Aorta (tissue), 5 donors: ENCODE results near the gene ANAPC5. TPM values are rescaled to one million over a fixed set of nuclear protein-coding genes. Genes with fewer than 3 reads are reported as not detected.
"Not testable (repeated sequence)": the region's sequence is repeated elsewhere in the genome, so short reads cannot be mapped to it uniquely, and the experiment has no call there.

ENCODE experiments used
- ATAC-seq: fragments of 200-7000 bp; cut with Tn5 transposase; one replicate; pipeline ENCODE4 v1.9.1; 2022; ENCODE audit warnings: moderate library complexity; ENCODE audit not compliant: low FRiP score
- DNase-seq, 2 donors: peaks; one replicate each; pipeline ENCODE4 v3.0.0-alpha.2; 2020
- H3K27ac ChIP-seq, 2 donors: one replicate each; pipeline ENCODE4 v1.5.1; 2013; ENCODE audit warnings: low read length in 2 of 2, mild to moderate bottlenecking in 2 of 2, moderate library complexity in 2 of 2, control low read depth in 1 of 2, inconsistent platforms in 1 of 2, low read depth in 1 of 2
- H3K27me3 ChIP-seq, 2 donors: one replicate each; pipeline ENCODE4 v1.6.1; 2013; ENCODE audit warnings: control low read depth in 1 of 2, low read length in 1 of 2, mild to moderate bottlenecking in 1 of 2, moderate library complexity in 1 of 2; ENCODE audit not compliant: insufficient read depth in 2 of 2, control insufficient read depth in 1 of 2
- H3K36me3 ChIP-seq, 2 donors: one replicate each; pipeline ENCODE4 v1.6.1; 2013; ENCODE audit warnings: control low read depth in 1 of 2, low read length in 1 of 2, mild to moderate bottlenecking in 1 of 2; ENCODE audit not compliant: insufficient read depth in 2 of 2, control insufficient read depth in 1 of 2
- H3K4me1 ChIP-seq, 2 donors: one replicate each; pipeline ENCODE4 v1.6.1; 2013; ENCODE audit warnings: low read length in 2 of 2, control low read depth in 1 of 2, mild to moderate bottlenecking in 1 of 2, moderate library complexity in 1 of 2; ENCODE audit not compliant: insufficient read depth in 2 of 2, control insufficient read depth in 1 of 2
- H3K4me3 ChIP-seq, 2 donors: one replicate each; pipeline ENCODE4 v1.5.1; 2013; ENCODE audit warnings: low read length in 2 of 2, control low read depth in 1 of 2, mild to moderate bottlenecking in 1 of 2
- H3K9me3 ChIP-seq: one replicate; pipeline ENCODE4 v1.6.1; 2013; ENCODE audit warnings: mild to moderate bottlenecking, low read length; ENCODE audit not compliant: control insufficient read depth
- WGBS, 2 donors: extraction: QIAGEN DNeasy Blood & Tissue Kit; methylation state at CpG; one replicate each; pipeline ENCODE4 v1.1.7; 2013; 5-methylcytosine and 5-hydroxymethylcytosine counted together
- intact Hi-C, 2 donors: fragments of 100-400 bp; cut with DNase I; formaldehyde crosslinking; loops; one replicate each; pipeline versions ENCODE4 v1.14.2 to v1.15.0; 2022
- polyA plus RNA-seq, 2 donors: library from polyadenylated mRNA; stranded (reverse); fragments of 200-250 nt; gene quantifications; one replicate each; pipeline ENCODE4 v1.2.3, GENCODE V29; 2013
- total RNA-seq, 2 donors: library from RNA; stranded (reverse); fragmentation: NEBNext Ultra II Directional; extraction: Animal tissue kit (Norgen Biotek cat#: 25700); gene quantifications; one replicate each; pipeline ENCODE4 v1.2.1, GENCODE V29; 2021
- donor health status: healthy with polysubstance abuse.
- donor health status: Bipolar disorder and iron deficiency.
- donor health status: DM: no; HTN: no; CAD: no.
- donor health status: DM: no; HTN: no; CAD: no.
- donor health status: DM: yes; HTN: yes; CAD: no.

ANAPC5 gene
- total and polyA plus RNA-seq, 4 donors: 46.5 to 255 (median 111) TPM

- 85 to 91% methylated on average over 1 of the region's 1 CpG for WGBS, 2 donors
- H3K27ac ChIP-seq, H3K4me1 ChIP-seq, H3K4me3 ChIP-seq, intact Hi-C loops, H3K27me3 ChIP-seq, H3K9me3 ChIP-seq, H3K36me3 ChIP-seq, DNase-seq, ATAC-seq: not testable (repeated sequence)
These were observed 42.0 kb downstream of the ANAPC5 start for GRCh38 chr12:121310231-121310630.

GRCh38 chr12:121307397-121307796, 44.8 kb downstream of the ANAPC5 start:
- H3K36me3 ChIP-seq, H3K9me3 ChIP-seq, H3K4me1 ChIP-seq, DNase-seq, H3K27ac ChIP-seq, H3K4me3 ChIP-seq, intact Hi-C loops, ATAC-seq, H3K27me3 ChIP-seq: not testable (repeated sequence)
- WGBS, 2 donors: 94 to 97% methylated on average over 8 of the region's 8 CpGs

GRCh38 chr12:121304306-121304705, 47.9 kb downstream of the ANAPC5 start:
- H3K9me3 ChIP-seq: no peaks in the 10 kb centered on the region
- DNase-seq (no peak), ATAC-seq (no peak)
- no peak overlapping the region for H3K27ac ChIP-seq
- intact Hi-C loops: no loop called here
- no peaks in the 10 kb centered on the region for H3K27me3 ChIP-seq
- H3K4me3 ChIP-seq: no peak overlapping the region
- no peaks in the 10 kb centered on the region for H3K4me1 ChIP-seq
- WGBS, 2 donors: 88 to 92% methylated on average over 4 of the region's 4 CpGs
- peaks cover 2 to 5% of the 10 kb centered on the region in 2 donors for H3K36me3 ChIP-seq

GRCh38 chr12:121301876-121302275, 50.3 kb downstream of the ANAPC5 start:
- no peaks in the 10 kb centered on the region for H3K9me3 ChIP-seq
- H3K4me1 ChIP-seq: no peaks in the 10 kb centered on the region
- no peak overlapping the region for H3K4me3 ChIP-seq
- H3K36me3 ChIP-seq: no peaks in the 10 kb centered on the region
- no peak for ATAC-seq
- H3K27me3 ChIP-seq: no peaks in the 10 kb centered on the region
- no peak overlapping the region for H3K27ac ChIP-seq
- WGBS, 2 donors: 57 to 70% methylated on average over 4 of the region's 4 CpGs
- no peak for DNase-seq
- intact Hi-C loops: no loop called here

GRCh38 chr12:121300083-121300819, 52.0 kb downstream of the ANAPC5 start:
- ATAC-seq: no peak
- no peak overlapping the region for H3K27ac ChIP-seq
- no peaks in the 10 kb centered on the region for H3K27me3 ChIP-seq
- no peak for DNase-seq
- H3K4me3 ChIP-seq: no peak overlapping the region
- H3K4me1 ChIP-seq: no peaks in the 10 kb centered on the region
- 91 to 94% methylated on average over 4 of the region's 4 CpGs for WGBS, 2 donors
- H3K9me3 ChIP-seq: no peaks in the 10 kb centered on the region
- intact Hi-C loops: no loop called here
- no peaks in the 10 kb centered on the region for H3K36me3 ChIP-seq

- WGBS, 2 donors: 95 to 97% methylated on average over 4 of the region's 4 CpGs
- DNase-seq: no peak
- no peaks in the 10 kb centered on the region for H3K36me3 ChIP-seq
- ATAC-seq: no peak
- no peak overlapping the region for H3K4me3 ChIP-seq
- H3K27me3 ChIP-seq: no peaks in the 10 kb centered on the region
- intact Hi-C loops: no loop called here
- no peaks in the 10 kb centered on the region for H3K4me1 ChIP-seq
- H3K9me3 ChIP-seq: no peaks in the 10 kb centered on the region
- no peak overlapping the region for H3K27ac ChIP-seq
These were observed 52.5 kb downstream of the ANAPC5 start for GRCh38 chr12:121299662-121300061.

GRCh38 chr12:121298411-121298810, 53.8 kb downstream of the ANAPC5 start:
- DNase-seq, H3K27ac ChIP-seq, H3K27me3 ChIP-seq, ATAC-seq, H3K9me3 ChIP-seq, H3K4me3 ChIP-seq, H3K36me3 ChIP-seq, intact Hi-C loops, H3K4me1 ChIP-seq: not testable (repeated sequence)
- 97% methylated on average over 13 of the region's 13 CpGs for WGBS, 2 donors

GRCh38 chr12:121297435-121297991, 54.7 kb downstream of the ANAPC5 start:
- DNase-seq: no peak
- H3K27ac ChIP-seq: peak overlapping the region in 1 of 2 donors; percentile 19
- H3K4me1 ChIP-seq: no peaks in the 10 kb centered on the region
- no peaks in the 10 kb centered on the region for H3K36me3 ChIP-seq
- peak; percentile 1 for ATAC-seq
- H3K27me3 ChIP-seq: no peaks in the 10 kb centered on the region
- peak overlapping the region; percentile 78 to 91 for H3K4me3 ChIP-seq
- WGBS, 2 donors: 2% methylated on average over 21 of the region's 21 CpGs
- intact Hi-C loops: no loop called here
- no peaks in the 10 kb centered on the region for H3K9me3 ChIP-seq
